Loucy (cell line): ENCODE data around the gene RNF4.
"Not testable (repeated sequence)": the region's sequence is repeated elsewhere in the genome, so short reads cannot be mapped to it uniquely, and the experiment has no call there.

Experiments used
- H2AFZ ChIP-seq: fragments of 200-600 bp; sonication (generic); 2 replicates; pipeline ENCODE4 v1.6.0; 2016; ENCODE audit warnings: antibody characterized with exemption, mild to moderate bottlenecking, low read length, moderate library complexity
- H3F3A ChIP-seq: fragments of 200-600 bp; 2 replicates; pipeline ENCODE4 v1.6.0; 2016; ENCODE audit warnings: antibody characterized with exemption, low read depth, mild to moderate bottlenecking
- H3K27me3 ChIP-seq: fragments of 200-600 bp; sonication (generic); 2 replicates; pipeline ENCODE4 v1.6.1; 2014; ENCODE audit warnings: low read length, mild to moderate bottlenecking; ENCODE audit not compliant: insufficient read depth, poor library complexity, severe bottlenecking
- H3K36me3 ChIP-seq: fragments of 200-600 bp; sonication (generic); 2 replicates; pipeline ENCODE4 v1.6.1; 2016; ENCODE audit warnings: low read length; ENCODE audit not compliant: insufficient read depth
- H3K4me1 ChIP-seq: fragments of 200-600 bp; sonication (generic); 2 replicates; pipeline ENCODE4 v1.5.1; 2014; ENCODE audit warnings: low read length, mild to moderate bottlenecking; ENCODE audit not compliant: insufficient read depth, poor library complexity, severe bottlenecking
- H3K4me2 ChIP-seq: fragments of 200-600 bp; sonication (generic); 2 replicates; pipeline ENCODE4 v1.6.0; 2014; ENCODE audit warnings: antibody characterized with exemption, low read length, low read depth, mild to moderate bottlenecking; ENCODE audit not compliant: poor library complexity, severe bottlenecking
- H3K4me3 ChIP-seq: fragments of 200-600 bp; sonication (generic); 2 replicates; pipeline ENCODE4 v1.5.1; 2014; ENCODE audit warnings: low read length, mild to moderate bottlenecking, mixed read lengths; ENCODE audit not compliant: poor library complexity, severe bottlenecking
- H3K79me2 ChIP-seq: fragments of 200-600 bp; sonication (generic); 2 replicates; pipeline ENCODE4 v1.6.1; 2014; ENCODE audit warnings: low read length; ENCODE audit not compliant: insufficient read depth
- H3K9ac ChIP-seq: fragments of 200-600 bp; sonication (generic); 2 replicates; pipeline ENCODE4 v1.6.0; 2014; ENCODE audit warnings: mild to moderate bottlenecking, low read depth, low read length, moderate library complexity; ENCODE audit not compliant: poor library complexity, severe bottlenecking
- H3K9me2 ChIP-seq: fragments of 200-600 bp; sonication (generic); replicated peaks from 2 replicates; pipeline ENCODE4 v1.6.1; 2016; ENCODE audit warnings: low read depth, low read length, mixed read lengths
- H3K9me3 ChIP-seq: fragments of 200-600 bp; sonication (generic); 2 replicates; pipeline ENCODE4 v1.6.1; 2014; ENCODE audit warnings: mild to moderate bottlenecking, antibody characterized with exemption, low read length, low read depth; ENCODE audit not compliant: insufficient read depth
- H4K20me1 ChIP-seq: fragments of 200-600 bp; sonication (generic); 2 replicates; pipeline ENCODE4 v1.6.0; 2014; ENCODE audit warnings: antibody characterized with exemption, low read length, mild to moderate bottlenecking; ENCODE audit not compliant: insufficient read depth, poor library complexity, severe bottlenecking
- EZH2phosphoT487 ChIP-seq: fragments of 200-600 bp; IDR thresholded peaks from 2 replicates; pipeline ENCODE4 v1.6.1; 2018; ENCODE audit warnings: antibody characterized with exemption, mild to moderate bottlenecking, moderate library complexity, borderline replicate concordance
- TF ChIP-seq, protein P1 (sequence below): fragments of 200-600 bp; sonication (generic); conservative IDR thresholded peaks from 2 replicates; pipeline ENCODE4 v1.5.1; 2014; ENCODE audit warnings: mild to moderate bottlenecking, antibody characterized with exemption, low read length

RNF4 gene

GRCh38 chr4:2427383-2428334 lies 41.2 kb upstream of the RNF4 start:
- Histone ChIP-seq H3K4me3 (no peak overlapping the region), H3K9ac (no peak overlapping the region), H3K9me3 (no peaks in the 10 kb centered on the region), H4K20me1 (no peaks in the 10 kb centered on the region), H3K9me2 (no peaks in the 10 kb centered on the region), H2AFZ (no peak overlapping the region), H3K27me3 (no peaks in the 10 kb centered on the region), H3F3A (no peaks in the 10 kb centered on the region), H3K79me2 (no peaks in the 10 kb centered on the region), H3K36me3 (no peaks in the 10 kb centered on the region), H3K4me2 (no peak overlapping the region), H3K4me1 (no peaks in the 10 kb centered on the region)
- TF ChIP-seq, protein P1, sequence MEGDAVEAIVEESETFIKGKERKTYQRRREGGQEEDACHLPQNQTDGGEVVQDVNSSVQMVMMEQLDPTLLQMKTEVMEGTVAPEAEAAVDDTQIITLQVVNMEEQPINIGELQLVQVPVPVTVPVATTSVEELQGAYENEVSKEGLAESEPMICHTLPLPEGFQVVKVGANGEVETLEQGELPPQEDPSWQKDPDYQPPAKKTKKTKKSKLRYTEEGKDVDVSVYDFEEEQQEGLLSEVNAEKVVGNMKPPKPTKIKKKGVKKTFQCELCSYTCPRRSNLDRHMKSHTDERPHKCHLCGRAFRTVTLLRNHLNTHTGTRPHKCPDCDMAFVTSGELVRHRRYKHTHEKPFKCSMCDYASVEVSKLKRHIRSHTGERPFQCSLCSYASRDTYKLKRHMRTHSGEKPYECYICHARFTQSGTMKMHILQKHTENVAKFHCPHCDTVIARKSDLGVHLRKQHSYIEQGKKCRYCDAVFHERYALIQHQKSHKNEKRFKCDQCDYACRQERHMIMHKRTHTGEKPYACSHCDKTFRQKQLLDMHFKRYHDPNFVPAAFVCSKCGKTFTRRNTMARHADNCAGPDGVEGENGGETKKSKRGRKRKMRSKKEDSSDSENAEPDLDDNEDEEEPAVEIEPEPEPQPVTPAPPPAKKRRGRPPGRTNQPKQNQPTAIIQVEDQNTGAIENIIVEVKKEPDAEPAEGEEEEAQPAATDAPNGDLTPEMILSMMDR, result no peak
- TF ChIP-seq EZH2phosphoT487, result no peak

- H4K20me1 ChIP-seq, result no peaks in the 10 kb centered on the region
- no peaks in the 10 kb centered on the region for H3K79me2 ChIP-seq
- no peaks in the 10 kb centered on the region for H3K27me3 ChIP-seq
- no peak overlapping the region for H3K4me2 ChIP-seq
- no peaks in the 10 kb centered on the region for H3K9me3 ChIP-seq
- H3K4me3 ChIP-seq, result no peak overlapping the region
- H3K9me2 ChIP-seq, result no peaks in the 10 kb centered on the region
- H2AFZ ChIP-seq, result no peak overlapping the region
- H3K9ac ChIP-seq, result no peak overlapping the region
- H3K4me1 ChIP-seq, result no peaks in the 10 kb centered on the region
- H3K36me3 ChIP-seq, result no peaks in the 10 kb centered on the region
- TF ChIP-seq, protein P1, result no peak
- TF ChIP-seq EZH2phosphoT487, result no peak
- H3F3A ChIP-seq, result no peaks in the 10 kb centered on the region
These were observed 40.3 kb upstream of the RNF4 start for GRCh38 chr4:2428496-2429213.

GRCh38 chr4:2429945-2430757 lies 38.8 kb upstream of the RNF4 start:
- H3K9me3 ChIP-seq, H3K9me2 ChIP-seq, H3K4me1 ChIP-seq, H3K4me3 ChIP-seq, H3K4me2 ChIP-seq, H2AFZ ChIP-seq, H3F3A ChIP-seq, H3K27me3 ChIP-seq, H3K79me2 ChIP-seq, H3K9ac ChIP-seq, H4K20me1 ChIP-seq, H3K36me3 ChIP-seq: not testable (repeated sequence)
